Esophagus muscularis mucosa (tissue), 4 donors: ENCODE measurements around the gene AHRR. TPM values are rescaled to one million over a fixed set of nuclear protein-coding genes. Genes with fewer than 3 reads are reported as not detected.

Experiments used
- DNase-seq: peaks from one replicate; pipeline ENCODE4 v3.0.0-alpha.2; 2017; ENCODE audit errors: extremely low spot score
- H3K27ac ChIP-seq, 4 donors: fragments of 200-600 bp; sonication (generic); replicated peaks in 1 of 4; 1 replicate in 3 of 4; 2 replicates in 1 of 4; pipeline ENCODE4 v1.5.1; 2016 to 2019; ENCODE audit warnings: mild to moderate bottlenecking in 1 of 4
- H3K27me3 ChIP-seq, 4 donors: fragments of 200-600 bp; sonication (generic); one replicate each; pipeline versions ENCODE4 v1.5.1 to v1.6.0; 2016 to 2019
- H3K36me3 ChIP-seq, 4 donors: fragments of 200-600 bp; sonication (generic); one replicate each; pipeline ENCODE4 v1.5.1; 2016 to 2019
- H3K4me1 ChIP-seq, 4 donors: fragments of 200-600 bp; sonication (generic); one replicate each; pipeline ENCODE4 v1.5.1; 2016 to 2019
- H3K4me3 ChIP-seq, 4 donors: fragments of 200-600 bp; sonication (generic); 1 replicate in 2 of 4; 2 replicates in 2 of 4; pipeline ENCODE4 v1.5.1; 2016 to 2019; ENCODE audit warnings: mild to moderate bottlenecking in 4 of 4, moderate library complexity in 1 of 4
- H3K9me3 ChIP-seq, 4 donors: fragments of 200-600 bp; sonication (generic); 1 replicate in 3 of 4; 2 replicates in 1 of 4; pipeline ENCODE4 v1.5.1; 2016 to 2019
- CTCF ChIP-seq, 3 experiments: fragments of 200-600 bp in 2 of 3; fragments of 450-650 bp in 1 of 3; sonication (generic) in 2 of 3; IDR thresholded peaks; one replicate each; pipeline ENCODE4 v1.5.1; 2017 to 2019; ENCODE audit warnings: antibody characterized with exemption in 3 of 3, mild to moderate bottlenecking in 2 of 3, moderate library complexity in 1 of 3
- EP300 ChIP-seq: sonication (generic); formaldehyde crosslinking; IDR thresholded peaks from one replicate; pipeline ENCODE4 v1.6.1; 2017; ENCODE audit warnings: antibody characterized with exemption
- POLR2A ChIP-seq: fragments of 450-650 bp; IDR thresholded peaks from one replicate; pipeline ENCODE4 v1.6.1; 2017; ENCODE audit warnings: antibody characterized with exemption, moderate library complexity, mild to moderate bottlenecking, low read depth
- POLR2AphosphoS5 ChIP-seq, 2 donors: sonication (generic); formaldehyde crosslinking; IDR thresholded peaks; one replicate each; pipeline ENCODE4 v1.6.1; 2017; ENCODE audit warnings: antibody characterized with exemption in 2 of 2
- WGBS: methylation state at CpG from one replicate; pipeline ENCODE4 v1.1.5; 2018; 5-methylcytosine and 5-hydroxymethylcytosine counted together
- intact Hi-C: fragments of 100-400 bp; cut with DNase I; formaldehyde crosslinking; loops from one replicate; pipeline ENCODE4 v1.15.1; 2023
- total RNA-seq, 4 donors: library from RNA; depleted of rRNA; stranded (reverse); fragments of >200 nt; gene quantifications; one replicate each; pipeline versions ENCODE4 v1.1.0 to v1.2.1, GENCODE V29; 2016

Gene AHRR
- total RNA-seq, 4 donors from 2014 or later: 0.33 to 5.5 (median 0.86) TPM

- DNase-seq: peak; percentile 82
- TF ChIP-seq POLR2AphosphoS5 (IDR thresholded peaks at IDR 0.05) (no peak), POLR2A (no peak), CTCF (IDR thresholded peaks at IDR 0.05) (no peak), EP300 (no peak)
- H3K4me1 ChIP-seq: no peaks in the 10 kb centered on the region
- WGBS: 47% methylated on average over 12 of the region's 18 CpGs
- H3K4me3 ChIP-seq: no peak overlapping the region
- peaks cover 0 to 17% (median 9%) of the 10 kb centered on the region in 4 donors for H3K9me3 ChIP-seq
- intact Hi-C loops: no loop called here
- no peaks in the 10 kb centered on the region for H3K36me3 ChIP-seq
- no peak overlapping the region for H3K27ac ChIP-seq
- peaks cover 0 to 27% (median 0%) of the 10 kb centered on the region in 4 donors for H3K27me3 ChIP-seq
Measured at GRCh38 chr5:386432-387341, 65.2 kb downstream of the AHRR start.

DNA sequence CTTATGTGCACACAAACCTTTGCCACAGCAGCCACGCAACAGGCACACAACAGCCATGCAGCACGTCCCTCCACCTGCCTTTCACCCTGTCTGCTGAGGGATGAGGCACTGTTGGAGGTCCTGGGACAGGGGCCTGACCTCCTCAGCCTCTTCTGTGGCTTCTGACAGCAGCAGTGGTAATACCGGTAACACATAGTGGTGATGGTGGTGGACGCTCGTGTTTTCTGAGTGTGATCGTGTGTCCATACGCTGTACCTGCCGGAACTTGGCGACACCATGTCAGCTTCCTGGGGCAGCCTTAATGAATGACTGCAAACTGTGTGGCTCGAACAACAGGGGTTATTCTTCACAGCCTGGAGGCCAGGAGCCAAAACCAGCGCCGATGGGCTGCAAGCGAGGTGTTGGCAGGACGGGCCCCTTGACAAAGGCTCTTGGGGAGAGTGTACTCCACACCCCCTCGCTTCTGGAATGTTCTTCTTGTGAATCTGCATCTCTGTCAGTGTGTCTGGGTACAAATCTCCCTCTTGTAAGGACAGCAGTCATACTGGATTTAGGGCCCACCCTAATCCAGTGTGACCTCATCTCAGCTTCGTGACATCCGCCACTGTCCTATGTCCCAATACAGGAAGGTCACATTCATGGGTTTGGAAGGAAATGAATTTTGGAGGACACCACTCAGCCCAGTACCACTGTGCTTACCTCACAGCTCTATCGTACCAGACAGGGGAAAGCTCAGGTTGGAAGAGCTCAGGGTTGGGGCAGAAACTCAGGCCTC is 66.2 kb downstream of the AHRR start:
- 94% methylated on average over 18 of the region's 18 CpGs for WGBS
- DNase-seq: peak; percentile 50
- Histone ChIP-seq H3K27me3 (peaks cover 0 to 27% (median 0%) of the 10 kb centered on the region in 4 donors), H3K36me3 (no peaks in the 10 kb centered on the region), H3K4me3 (no peak overlapping the region), H3K9me3 (peaks cover 0 to 17% (median 9%) of the 10 kb centered on the region in 4 donors), H3K4me1 (no peaks in the 10 kb centered on the region), H3K27ac (no peak overlapping the region)
- TF ChIP-seq POLR2AphosphoS5 (IDR thresholded peaks at IDR 0.05) (no peak), POLR2A (no peak), CTCF (IDR thresholded peaks at IDR 0.05) (no peak), EP300 (no peak)
- intact Hi-C loops: no loop called here

- intact Hi-C loops: no loop called here
- Histone ChIP-seq H3K36me3 (no peaks in the 10 kb centered on the region), H3K27ac (no peak overlapping the region), H3K27me3 (peaks cover 0 to 27% (median 0%) of the 10 kb centered on the region in 4 donors), H3K4me3 (no peak overlapping the region), H3K4me1 (no peaks in the 10 kb centered on the region), H3K9me3 (peaks cover 0 to 17% (median 9%) of the 10 kb centered on the region in 4 donors)
- TF ChIP-seq CTCF (IDR thresholded peaks at IDR 0.05): no peak
- no peak for TF ChIP-seq POLR2A
- TF ChIP-seq POLR2AphosphoS5 (IDR thresholded peaks at IDR 0.05): no peak
- TF ChIP-seq EP300: no peak
- peak; percentile 66 for DNase-seq
- 90% methylated on average over 24 of the region's 34 CpGs for WGBS
Measured at GRCh38 chr5:388266-389196, 67.0 kb downstream of the AHRR start.

DNA sequence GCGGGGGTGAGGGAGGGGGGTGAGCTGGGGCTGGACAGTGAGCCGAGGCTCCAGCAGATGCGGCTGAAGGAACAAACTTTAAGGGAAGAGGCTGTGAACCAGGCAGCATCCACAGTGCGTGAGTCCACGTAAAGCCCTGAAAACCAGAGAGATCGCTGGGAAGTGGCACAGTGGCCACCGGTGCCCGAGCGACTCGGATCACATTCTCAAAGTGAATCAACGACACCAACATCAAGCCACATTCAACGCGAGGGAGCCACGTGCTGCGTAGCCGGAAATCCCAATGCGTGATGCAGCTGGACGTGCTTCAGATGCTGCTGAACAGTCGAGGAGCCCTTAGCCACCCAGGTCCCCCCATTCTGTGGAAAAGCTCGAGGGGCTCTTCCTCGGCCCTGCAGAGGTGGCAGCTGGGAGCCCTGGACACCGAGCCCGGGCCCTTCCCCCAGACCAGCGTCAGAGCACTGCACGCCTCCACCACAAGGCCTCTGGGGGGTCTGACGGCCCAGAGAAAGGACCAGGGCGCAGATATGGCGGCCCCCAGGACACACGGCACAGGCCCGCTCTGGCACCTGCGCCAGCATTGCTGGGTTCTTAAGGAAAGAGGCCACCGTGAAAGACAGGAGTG is 67.8 kb downstream of the AHRR start:
- H3K36me3 ChIP-seq: no peaks in the 10 kb centered on the region
- H3K27ac ChIP-seq: no peak overlapping the region
- peaks cover 0 to 17% (median 9%) of the 10 kb centered on the region in 4 donors for H3K9me3 ChIP-seq
- H3K27me3 ChIP-seq: peaks cover 0 to 27% (median 0%) of the 10 kb centered on the region in 4 donors
- no peaks in the 10 kb centered on the region for H3K4me1 ChIP-seq
- 94% methylated on average over 32 of the region's 32 CpGs for WGBS
- no peak for TF ChIP-seq POLR2AphosphoS5 (IDR thresholded peaks at IDR 0.05)
- TF ChIP-seq EP300: no peak
- no peak for TF ChIP-seq POLR2A
- TF ChIP-seq CTCF (IDR thresholded peaks at IDR 0.05): no peak
- intact Hi-C loops: no loop called here
- H3K4me3 ChIP-seq: no peak overlapping the region
- DNase-seq: peak; percentile 24
